Mucosa of gallbladder (tissue), 1 donor: ENCODE results near the gene SMG6. TPM values are rescaled to one million over a fixed set of nuclear protein-coding genes. Genes with fewer than 3 reads are reported as not detected.

Source experiments
- DNase-seq: peaks from one replicate; pipeline ENCODE4 v3.0.0-alpha.2; 2020; ENCODE audit warnings: low spot score
- total RNA-seq: library from RNA; stranded (reverse); gene quantifications from one replicate; pipeline ENCODE4 v1.2.1, GENCODE V29; 2021
- donor health status: DM: no; HTN: no; CAD: no.

Gene SMG6
- total RNA-seq, 1 donor from 2014 or later: 36.9 TPM

- no peak for DNase-seq
Observed at GRCh38 chr17:2060681-2061440, 242.7 kb downstream of the SMG6 start.

GRCh38 chr17:2060385-2060658 is 243.3 kb downstream of the SMG6 start:
- DNase-seq: no peak

GRCh38 chr17:2059547-2060384 is 243.8 kb downstream of the SMG6 start:
- DNase-seq: no peak

GRCh38 chr17:2058586-2059546 is 244.7 kb downstream of the SMG6 start:
- peak; percentile 81 for DNase-seq

- no peak for DNase-seq
Observed at GRCh38 chr17:2057760-2058585, 245.6 kb downstream of the SMG6 start.

- DNase-seq: no peak
Observed at GRCh38 chr17:2057175-2057759, 246.3 kb downstream of the SMG6 start.

- DNase-seq: no peak
Observed at GRCh38 chr17:2056206-2057174, 247.1 kb downstream of the SMG6 start.

- DNase-seq: no peak
Observed at GRCh38 chr17:2055292-2056205, 248.0 kb downstream of the SMG6 start.

- DNase-seq: peak; percentile 69
Observed at GRCh38 chr17:2054512-2055291, 248.9 kb downstream of the SMG6 start, which contains the start of gene HIC1. TSS of gene HIC1 (plus strand) at chr17:2055103. CDS start at chr17:2056691, 1,588 bp downstream.

GRCh38 chr17:2054262-2054511 is 249.4 kb downstream of the SMG6 start:
- no peak for DNase-seq

- DNase-seq: peak; percentile 73
Observed at GRCh38 chr17:2053380-2054261, 250.0 kb downstream of the SMG6 start.

GRCh38 chr17:2051933-2052559 is 251.5 kb downstream of the SMG6 start:
- DNase-seq: no peak

GRCh38 chr17:2051061-2051932 is 252.3 kb downstream of the SMG6 start:
- DNase-seq: no peak

- peak; percentile 63 for DNase-seq
Observed at GRCh38 chr17:2050300-2051060, 253.1 kb downstream of the SMG6 start.
